ENCODE results near the gene SLC25A20.
"Not testable (repeated sequence)": the region's sequence is repeated elsewhere in the genome, so short reads cannot be mapped to it uniquely, and the experiment has no call there.

The SLC25A20 gene, protein sequence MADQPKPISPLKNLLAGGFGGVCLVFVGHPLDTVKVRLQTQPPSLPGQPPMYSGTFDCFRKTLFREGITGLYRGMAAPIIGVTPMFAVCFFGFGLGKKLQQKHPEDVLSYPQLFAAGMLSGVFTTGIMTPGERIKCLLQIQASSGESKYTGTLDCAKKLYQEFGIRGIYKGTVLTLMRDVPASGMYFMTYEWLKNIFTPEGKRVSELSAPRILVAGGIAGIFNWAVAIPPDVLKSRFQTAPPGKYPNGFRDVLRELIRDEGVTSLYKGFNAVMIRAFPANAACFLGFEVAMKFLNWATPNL
- 5.3 to 53.7 (median 28.4) reads per million in 18 experiments for total RNA-seq

DNA sequence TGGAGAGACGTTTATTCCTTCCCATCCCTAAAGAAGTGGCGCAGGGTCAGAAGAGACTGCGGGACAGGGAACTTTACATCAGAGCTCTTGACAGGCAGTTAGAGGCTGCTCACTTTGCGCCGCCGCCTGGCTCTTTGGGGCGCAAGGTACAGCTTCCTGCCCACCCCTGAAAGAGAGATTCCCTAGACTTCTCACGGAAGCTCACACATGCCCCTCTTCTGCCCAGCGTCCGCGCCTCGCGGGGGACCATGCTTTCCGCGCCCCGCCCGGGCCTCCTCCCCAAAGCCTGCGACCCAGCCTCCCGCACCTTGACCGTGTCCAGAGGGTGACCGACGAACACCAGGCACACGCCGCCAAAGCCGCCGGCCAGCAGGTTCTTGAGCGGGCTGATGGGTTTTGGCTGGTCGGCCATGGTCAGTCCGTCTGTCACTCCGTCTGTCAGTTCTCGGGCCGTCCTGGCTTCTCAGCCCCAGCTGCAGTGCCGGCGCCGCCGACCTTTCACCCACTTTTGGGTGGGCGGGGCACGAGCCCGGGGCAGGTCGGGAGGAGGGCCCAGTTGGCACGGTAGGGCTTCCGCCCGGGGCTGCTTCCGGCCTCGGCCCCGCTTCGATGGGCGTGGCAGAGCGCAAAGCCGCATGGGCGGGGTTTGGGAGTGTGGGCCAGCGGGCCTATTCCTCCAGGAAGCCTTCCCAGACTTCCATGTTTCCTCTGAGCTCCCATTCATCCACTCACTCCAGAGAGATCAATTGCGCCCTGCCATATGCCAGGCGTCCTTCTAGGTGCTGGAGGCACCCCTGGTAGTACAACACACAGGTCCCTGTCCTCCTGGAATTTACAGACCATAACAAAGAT lies at the start of gene SLC25A20:
Gene SLC25A20, minus strand, starts transcription at position 500 of the 852 bp plus-strand sequence. Its CDS starts 88 bp downstream, at position 412.
- peak; percentile 87 to 94 for DNase-seq

DNA sequence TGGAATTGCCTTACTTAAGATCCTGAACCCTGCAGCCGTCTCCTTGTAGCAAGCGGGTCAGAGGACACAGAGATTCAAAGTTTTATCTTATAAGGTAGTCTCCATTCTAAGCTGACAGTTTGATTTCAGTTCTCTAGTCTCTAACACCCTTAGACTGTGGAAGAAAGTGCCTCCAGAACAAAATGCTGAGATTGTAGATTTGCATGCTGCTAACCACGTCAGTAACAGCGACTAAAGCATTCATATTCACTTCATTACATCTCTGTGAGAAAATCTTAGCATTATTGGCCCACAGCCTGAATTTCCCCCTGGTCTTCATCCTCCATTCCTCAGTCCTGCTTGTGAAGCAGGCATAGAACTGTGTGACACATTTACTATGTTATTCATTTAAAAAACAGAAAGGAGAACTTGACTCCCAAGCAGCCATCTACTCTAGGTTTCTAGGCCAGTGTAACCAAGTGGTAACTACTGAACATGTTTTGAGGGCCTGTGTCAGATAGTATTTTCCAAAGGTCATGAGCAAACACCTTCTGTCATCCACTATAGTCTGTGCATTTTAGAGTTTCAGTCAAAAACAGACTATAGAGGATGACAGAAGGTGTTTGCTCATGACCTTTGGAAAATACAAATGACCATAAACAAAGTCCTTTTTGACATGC lies 47.3 kb upstream of the SLC25A20 start:
- DNase-seq = no peak

DNA sequence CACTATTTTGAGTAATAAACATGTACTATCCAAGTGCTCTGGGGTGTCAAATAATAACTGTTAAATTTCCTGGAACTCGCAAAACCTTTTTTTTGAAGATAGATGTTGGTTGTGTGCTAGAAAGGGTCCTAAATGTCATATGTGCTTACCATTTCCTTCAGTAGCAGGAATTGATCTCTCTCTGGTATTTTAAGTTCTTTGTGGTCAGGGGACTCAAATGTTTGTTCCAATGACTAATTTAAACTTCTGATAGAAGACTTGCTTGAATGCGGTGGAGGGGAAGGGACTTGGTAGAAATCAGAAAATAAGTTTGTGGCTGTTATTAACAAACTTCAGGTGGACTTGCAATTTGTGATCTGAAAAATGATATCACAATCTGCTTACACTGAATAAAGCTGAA lies 46.8 kb upstream of the SLC25A20 start:
- DNase-seq = no peak

DNA sequence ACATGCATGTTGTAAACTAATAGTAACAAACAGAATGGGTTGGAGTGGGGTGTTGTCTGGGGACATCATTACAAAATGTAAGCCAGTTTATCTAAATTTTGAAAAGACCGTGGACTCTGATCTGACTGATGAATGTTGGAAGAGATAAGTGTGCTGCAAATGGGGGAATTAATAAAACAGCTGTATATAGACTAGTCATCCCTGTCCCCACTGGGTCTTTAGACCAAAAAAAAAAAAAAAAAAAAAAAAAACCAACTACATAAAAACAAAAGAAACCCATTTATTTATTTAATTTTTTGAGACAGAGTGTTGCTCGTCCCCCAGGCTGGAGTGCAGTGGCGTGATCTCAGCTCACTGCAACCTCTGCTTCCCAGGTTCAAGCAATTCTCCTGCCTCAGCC lies 40.0 kb upstream of the SLC25A20 start:
- DNase-seq = no peak

DNA sequence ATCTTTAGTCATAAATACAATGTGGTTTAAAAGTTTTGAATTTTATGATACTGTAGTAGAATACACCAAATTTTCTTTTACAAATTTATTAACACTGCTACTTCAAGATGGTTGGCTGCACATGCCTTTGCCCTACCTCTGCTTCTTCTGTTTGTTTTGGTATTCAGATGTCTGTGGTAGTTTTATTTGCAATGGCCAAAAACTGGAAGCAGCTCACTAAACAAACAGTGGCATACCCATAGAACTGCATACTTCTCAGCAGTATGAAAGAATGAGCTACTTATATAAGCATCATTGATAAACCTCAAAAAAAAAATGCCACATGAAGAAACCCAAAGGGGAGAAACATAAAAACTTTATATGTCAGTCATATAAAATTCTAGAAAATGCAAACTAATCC lies 39.5 kb upstream of the SLC25A20 start:
- DNase-seq = no peak

DNA sequence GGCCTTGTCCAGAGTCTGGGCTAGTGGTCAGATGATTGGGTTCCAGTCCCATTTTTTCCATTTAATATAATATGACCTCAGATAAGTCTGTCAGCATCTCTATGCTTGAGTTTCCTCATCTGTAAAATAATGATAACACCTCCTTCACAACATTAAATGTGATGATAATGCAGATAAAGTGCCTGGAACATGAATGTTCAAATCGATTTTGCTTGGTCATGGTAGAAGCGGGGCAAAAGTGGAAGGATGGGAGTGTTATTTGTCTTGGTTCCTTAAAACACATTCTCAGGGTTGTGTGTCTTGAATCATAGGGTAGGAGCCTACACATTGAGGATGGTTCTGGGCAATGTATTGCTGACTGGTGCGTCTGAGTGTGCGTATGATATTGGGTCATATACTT lies 36.8 kb upstream of the SLC25A20 start:
- DNase-seq = peak; percentile 68 to 77

DNA sequence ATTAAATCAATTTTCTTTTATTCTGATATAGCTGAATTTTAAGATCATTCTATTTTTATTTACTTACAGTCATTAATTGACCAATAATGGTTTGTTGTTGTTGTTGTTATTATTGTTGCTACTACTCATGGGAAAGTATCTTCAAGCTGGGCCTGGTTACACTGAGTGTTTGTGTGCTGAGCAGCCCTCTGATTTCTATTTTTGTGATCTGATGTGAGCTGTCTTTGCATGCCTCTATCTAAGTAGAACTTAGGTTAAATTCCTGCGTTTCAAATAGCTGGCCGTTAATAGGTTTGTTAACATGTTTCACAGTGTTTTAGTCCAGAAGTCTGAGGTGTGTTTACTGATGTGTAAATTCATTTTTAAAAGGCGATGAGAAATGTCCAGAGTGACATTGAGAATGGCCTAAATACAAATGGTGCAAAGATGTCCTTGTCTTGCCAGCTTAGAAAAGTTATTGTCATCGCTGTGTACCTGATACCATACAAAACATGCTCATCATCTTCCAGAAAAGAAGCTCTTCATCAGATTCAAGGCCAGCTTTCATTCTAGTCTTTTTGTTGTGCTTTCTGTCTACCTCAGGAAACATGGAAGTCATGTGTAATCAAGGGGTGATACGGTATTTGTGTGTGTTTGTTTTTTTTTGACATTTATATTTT lies 35.8 kb upstream of the SLC25A20 start:
- DNase-seq = no peak

DNA sequence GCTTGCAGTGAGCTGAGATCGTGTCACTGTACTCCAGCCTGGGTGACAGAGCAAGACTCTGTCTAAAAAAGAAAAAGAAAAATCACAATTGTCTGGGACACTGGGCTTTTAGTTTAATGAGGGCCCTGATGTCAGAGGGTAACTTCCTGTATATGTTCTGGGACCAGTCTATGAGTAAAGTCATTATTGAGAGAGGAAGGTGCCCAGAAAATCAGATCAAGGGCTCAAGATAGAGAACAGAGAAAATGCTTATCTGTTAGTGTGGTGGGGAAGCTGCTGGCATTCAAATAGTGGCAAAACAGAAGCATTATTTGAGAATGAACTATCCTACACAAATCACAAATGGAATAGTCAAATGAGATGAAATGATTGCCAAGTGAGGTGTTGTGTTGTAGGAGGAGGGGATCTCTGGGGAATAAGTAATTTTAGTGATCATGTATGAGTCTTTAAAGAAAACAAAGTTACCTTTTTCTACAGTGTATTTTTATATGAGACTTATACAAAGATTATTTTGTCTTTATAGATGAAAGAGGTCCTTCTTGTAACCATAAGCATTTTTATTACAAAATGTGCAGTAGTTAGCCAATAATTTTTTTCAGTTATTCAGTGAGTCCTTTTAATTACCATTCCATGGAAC lies 33.4 kb upstream of the SLC25A20 start:
- DNase-seq = no peak

DNA sequence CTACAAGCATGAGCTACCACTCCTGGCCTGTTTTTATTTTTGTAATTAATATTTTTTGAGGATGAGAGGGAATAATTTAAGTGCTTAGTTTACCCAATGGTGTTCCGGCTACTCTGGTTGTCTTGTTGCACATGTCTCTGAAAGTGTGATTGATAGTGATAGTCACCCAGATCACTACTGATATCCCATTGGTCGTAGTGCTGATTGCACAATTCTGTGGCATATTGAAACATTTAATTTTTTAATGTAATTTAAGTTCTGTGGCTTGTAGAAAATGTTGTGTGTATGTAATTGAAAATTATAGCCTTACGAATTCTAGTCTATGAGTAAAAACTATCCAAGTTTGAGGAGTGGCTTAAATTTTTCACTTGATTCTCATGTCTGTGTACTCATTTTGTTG lies 31.9 kb upstream of the SLC25A20 start:
- no peak for DNase-seq

DNA sequence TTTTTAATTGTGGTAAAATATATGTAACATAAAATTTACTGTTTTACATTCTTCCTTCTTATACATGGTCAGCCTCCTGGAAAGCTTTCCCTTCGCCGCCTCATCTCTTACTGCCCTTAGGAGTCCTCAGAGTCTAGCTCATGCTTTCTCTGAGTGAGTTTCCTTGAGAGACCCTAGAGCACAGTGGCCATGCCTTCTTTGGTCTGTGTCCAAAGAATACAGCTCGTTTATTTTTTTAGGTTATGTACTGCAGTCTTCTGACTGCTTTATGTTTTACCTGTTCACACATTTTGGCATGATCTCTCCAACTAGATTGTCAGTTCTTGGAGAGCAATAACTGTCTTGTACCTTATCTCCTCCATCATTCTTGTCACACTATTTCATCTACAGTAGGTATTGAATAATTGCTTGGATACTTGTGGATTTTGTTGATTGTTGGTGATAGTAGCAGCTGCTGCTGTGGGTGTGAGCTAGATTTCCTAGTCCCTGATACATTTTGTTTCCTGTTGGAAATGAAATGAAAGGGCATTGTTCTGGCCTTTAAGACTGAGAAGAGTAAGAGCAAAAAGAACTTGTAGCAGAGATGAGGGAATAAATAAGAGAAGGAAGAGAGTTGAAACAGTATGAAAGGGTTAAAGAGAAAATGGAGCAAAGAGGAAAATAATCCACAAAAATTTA lies 30.8 kb upstream of the SLC25A20 start:
- no peak for DNase-seq

DNA sequence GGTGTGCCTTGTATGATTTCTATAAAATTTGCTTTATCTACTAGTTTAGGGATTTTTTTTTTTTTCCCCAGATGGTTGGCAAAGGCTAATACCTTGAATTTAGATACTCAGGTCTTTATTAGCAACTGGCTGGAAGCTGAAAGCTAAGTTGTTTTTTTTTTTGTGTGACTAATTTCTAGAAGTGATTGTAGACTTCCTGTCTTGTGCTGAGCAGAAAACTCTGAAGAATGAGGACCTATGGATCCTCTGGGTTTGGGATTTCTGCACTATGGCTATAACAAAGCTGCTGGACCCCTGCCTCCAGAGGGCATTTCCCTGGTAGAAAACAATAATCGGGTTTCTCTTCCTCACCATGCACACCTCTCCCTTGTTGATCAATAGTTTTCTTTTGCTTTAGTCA lies 30.0 kb upstream of the SLC25A20 start:
- DNase-seq = no peak

DNA sequence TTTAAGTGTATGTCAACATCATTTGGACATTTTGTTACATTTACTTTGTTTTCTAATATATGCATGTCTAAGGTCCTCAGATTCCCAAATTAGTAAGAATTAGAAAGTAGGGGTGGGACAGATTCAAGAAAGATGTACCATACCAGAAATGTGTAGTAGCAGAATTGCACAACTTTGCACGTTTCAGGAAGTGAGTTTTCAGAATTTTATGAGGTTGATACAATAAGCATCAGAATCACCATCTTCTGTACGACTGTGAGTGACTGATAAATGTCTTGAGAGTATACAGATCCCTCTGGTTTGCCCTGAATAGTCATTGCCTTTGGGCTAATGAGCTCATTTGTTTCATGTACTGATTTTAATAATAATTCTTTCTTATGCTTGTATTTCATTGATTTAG lies 29.2 kb upstream of the SLC25A20 start:
- DNase-seq = peak; percentile 13 to 53

DNA sequence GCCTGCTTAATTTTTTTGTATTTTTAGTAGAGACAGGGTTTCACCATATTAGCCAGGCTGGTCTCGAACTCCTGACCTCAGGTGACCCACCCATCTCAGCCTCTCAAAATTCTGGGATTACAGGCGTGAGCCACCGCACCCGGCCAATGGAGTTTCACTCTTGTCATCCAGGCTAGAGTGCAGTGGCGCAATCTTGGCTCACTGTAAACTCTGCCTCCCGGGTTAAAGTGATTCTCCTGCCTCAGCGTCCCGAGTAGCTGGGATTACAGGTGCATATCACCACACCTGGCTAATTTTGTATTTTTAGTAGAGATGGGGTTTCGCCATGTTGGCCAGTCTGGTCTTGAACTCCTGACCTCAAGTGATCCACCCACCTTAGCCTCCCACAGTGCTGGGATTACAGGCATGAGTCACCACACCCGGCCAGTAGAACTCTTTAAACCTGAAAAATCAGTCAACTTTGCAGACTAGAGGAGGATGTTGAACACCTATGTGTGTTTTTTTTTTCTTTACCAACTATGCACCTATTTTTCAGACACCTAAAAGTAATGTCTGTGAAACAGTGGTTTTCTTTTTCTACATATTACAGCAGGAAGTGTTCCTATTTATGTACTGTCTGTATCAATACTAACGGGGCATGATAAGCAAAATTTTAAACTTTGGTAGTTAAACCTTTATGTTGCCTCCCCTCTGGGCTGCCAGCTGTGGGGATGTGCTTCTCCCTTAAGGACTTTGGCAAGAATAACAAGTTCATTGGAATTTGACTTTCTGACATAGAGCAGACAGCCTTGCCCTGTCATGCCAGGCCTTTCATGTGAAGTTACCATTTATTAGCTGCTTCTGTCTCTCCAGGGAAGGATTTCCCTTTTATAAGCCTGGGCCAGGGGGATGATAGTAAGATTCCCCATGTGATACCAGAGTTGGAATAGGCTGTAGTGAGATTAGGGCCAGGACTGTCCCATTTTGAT lies 28.0 kb upstream of the SLC25A20 start:
- no peak for DNase-seq

DNA sequence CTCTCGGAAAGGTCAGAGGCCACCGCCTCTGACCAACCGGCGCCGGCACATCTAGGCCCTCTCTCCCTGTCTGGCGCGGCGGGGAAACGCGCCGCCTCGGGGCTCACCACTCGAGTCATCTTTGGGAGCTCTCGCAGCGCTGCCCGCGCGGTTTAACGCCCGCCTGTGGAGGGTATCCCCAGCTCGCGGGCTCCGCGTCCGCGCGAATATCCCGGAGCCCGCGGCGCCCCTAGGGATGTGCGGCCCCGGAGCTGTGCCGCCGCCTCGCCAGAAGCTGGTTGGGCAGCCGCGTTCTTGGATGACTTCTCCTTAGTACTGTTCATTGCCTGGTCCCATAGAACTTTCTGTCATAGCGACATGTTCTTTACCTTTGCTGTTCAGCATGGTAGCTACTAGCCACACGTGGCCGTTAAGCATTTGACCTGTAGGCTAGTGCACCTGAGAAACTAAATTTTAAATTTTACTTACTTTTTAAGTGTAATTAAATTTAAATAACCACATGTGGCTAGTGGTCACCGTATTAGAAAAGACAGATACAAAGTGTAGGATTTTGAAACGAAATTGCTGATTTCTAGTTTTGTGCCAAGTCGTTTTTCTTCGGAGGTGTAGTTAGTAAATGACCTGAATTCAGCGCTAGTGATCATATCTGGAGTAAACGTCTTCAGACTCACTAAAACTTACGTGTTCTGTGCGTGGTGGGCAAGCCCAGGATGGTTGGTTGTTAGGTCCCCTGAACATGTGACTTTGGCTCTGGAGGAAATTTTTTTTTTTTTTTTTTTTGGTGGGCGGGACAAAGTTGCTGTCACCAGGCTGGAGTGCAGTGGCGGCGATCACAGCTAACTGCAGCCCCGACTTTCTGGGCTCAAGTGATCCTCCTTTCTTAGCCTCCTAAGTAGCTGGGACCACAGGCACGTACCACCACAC lies 20.8 kb upstream of the SLC25A20 start:
- DNase-seq = peak; percentile 76 to 82

DNA sequence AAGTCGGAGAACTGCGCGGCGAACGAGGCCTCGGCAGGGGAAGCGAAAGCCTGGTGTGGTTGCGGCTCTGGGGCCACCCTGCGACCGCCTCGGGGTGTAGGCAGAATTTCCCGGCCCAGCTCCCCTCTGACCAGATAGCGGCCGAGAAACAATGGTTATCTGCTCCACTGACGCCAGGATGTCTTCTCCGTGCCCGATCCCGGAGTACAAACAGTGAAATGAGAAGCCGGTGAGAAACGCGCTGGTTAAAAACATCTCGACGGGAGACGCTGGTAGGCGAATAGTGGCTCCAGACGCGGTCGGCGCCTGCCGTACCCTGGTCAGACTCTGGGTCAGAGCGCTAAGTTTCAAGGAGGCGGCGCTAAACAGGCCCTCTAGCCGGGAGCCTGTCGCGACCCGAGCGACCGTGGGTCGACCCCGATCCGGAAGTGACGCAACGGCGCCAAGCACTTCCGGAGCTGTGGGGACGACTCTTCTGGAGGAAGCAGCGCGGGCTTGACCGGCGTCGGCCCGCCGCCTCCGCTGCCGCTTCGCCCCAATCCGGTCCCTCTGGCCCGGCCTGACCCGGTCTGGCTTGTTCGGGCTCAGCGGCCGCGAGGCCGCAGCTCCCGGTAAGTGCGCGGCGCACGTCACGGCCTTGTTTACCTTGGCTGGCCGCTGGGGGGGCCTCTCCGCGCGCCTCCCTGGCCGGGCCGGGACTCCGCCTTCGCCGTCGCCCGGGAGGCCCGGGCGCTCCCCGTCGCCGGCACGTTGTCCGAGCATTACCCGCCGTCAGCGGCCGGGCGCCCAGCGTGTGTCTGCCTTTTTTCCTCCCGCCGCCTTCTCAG lies 19.9 kb upstream of the SLC25A20 start, which contains the start of gene ARIH2:
Gene ARIH2, plus strand, starts transcription at position 455 of the 827 bp plus-strand sequence. CDS start 8,717 bp downstream, outside the sequence.
- peak; percentile 96 to 98 for DNase-seq

DNA sequence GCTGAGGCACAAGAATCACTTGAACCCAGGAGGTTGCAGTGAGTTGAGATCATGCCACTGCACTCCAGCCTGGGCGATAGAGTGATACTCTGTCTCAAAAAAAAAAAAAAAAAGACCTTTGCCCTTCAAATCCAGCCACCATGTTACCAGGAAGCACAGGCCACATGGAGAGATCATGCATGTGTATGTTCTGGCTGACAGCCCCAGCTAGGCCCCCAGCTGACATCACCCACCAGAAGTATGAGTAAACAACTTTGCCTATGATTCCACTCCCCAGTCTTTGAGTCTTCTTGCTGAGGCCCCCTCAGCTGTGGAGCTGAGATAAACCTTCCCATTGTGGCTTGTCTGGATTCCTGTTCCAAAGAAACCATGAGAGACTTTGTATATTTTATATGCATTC lies 16.6 kb upstream of the SLC25A20 start:
- DNase-seq = no peak

DNA sequence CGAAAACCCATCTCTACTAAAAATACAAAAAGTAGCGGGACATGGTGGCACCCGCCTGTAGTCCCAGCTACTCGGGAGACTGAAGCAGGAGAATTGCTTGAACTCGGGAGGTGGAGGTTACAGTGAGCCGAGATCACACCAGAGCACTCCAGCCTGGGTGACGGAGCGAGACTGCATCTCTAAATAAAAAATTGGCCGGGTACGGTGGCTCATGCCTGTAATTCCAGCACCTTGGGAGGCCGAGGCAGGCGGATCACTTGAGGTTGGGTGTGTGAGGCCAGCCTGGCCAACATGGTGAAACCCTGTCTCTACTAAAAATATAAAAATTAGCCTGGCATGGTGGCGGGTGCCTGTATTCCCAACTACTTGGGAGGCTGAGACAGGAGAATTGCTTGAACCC lies 8.3 kb upstream of the SLC25A20 start:
- not testable (repeated sequence) for DNase-seq

DNA sequence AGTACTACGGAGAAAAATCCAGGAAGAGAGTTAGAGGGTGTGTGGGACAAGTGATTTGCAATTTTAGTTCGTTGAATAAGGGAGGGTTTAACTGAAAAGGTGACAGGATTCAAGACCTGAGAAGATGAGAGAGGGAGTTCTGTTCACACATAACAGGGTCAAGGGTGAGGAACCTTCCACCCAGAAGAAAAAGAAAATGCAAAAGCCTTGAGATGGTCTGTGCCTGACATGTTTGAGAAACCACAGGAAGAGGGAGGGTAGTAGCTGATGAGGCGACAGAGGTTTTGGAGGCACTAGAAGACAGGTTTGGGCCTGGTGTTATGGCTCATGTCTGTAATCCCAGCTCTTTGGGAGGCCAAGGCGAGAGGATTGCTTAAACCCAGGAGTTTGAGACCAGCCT lies 591 bp upstream of the SLC25A20 start:
- no peak for DNase-seq

Measured in inflammatory macrophage (primary cell).